Breast epithelium (tissue), 4 donors: Measurements from ENCODE around the gene FAM24A. TPM values are rescaled to one million over a fixed set of nuclear protein-coding genes. Genes with fewer than 3 reads are reported as not detected.

Experiments
- DNase-seq, 2 donors: peaks; one replicate each; pipeline ENCODE4 v3.0.0-alpha.2; 2019; ENCODE audit warnings: low spot score in 2 of 2
- H3K27ac ChIP-seq, 2 donors: fragments of 200-600 bp; sonication (generic) in 1 of 2; one replicate each; pipeline ENCODE4 v1.5.1; 2016 to 2019; ENCODE audit warnings: mild to moderate bottlenecking in 1 of 2
- H3K27me3 ChIP-seq, 2 donors: fragments of 200-600 bp; sonication (generic) in 1 of 2; one replicate each; pipeline versions ENCODE4 v1.5.1 to v1.6.0; 2017 to 2019; ENCODE audit warnings: control low read depth in 1 of 2, mild to moderate bottlenecking in 1 of 2
- H3K36me3 ChIP-seq: fragments of 200-600 bp; one replicate; pipeline ENCODE4 v1.5.1; 2019
- H3K4me1 ChIP-seq, 2 donors: fragments of 200-600 bp; sonication (generic); one replicate each; pipeline ENCODE4 v1.5.1; 2016 to 2019; ENCODE audit warnings: control low read depth in 1 of 2
- H3K4me3 ChIP-seq, 3 donors: fragments of 200-600 bp; sonication (generic); 1 replicate in 2 of 3; 2 replicates in 1 of 3; pipeline ENCODE4 v1.5.1; 2016 to 2019; ENCODE audit warnings: mild to moderate bottlenecking in 3 of 3, moderate library complexity in 2 of 3
- H3K9me3 ChIP-seq, 2 donors: fragments of 200-600 bp; sonication (generic) in 1 of 2; one replicate each; pipeline ENCODE4 v1.5.1; 2016 to 2019; ENCODE audit warnings: control low read depth in 1 of 2
- CTCF ChIP-seq, 3 donors: fragments of 450-650 bp; IDR thresholded peaks; one replicate each; pipeline ENCODE4 v1.5.1; 2016 to 2017; ENCODE audit warnings: antibody characterized with exemption in 3 of 3, mild to moderate bottlenecking in 3 of 3, moderate library complexity in 3 of 3
- POLR2A ChIP-seq: fragments of 450-650 bp; IDR thresholded peaks from one replicate; pipeline ENCODE4 v1.6.1; 2016; ENCODE audit warnings: antibody characterized with exemption, mild to moderate bottlenecking, moderate library complexity
- POLR2AphosphoS5 ChIP-seq, 3 donors: sonication (generic); formaldehyde crosslinking; IDR thresholded peaks; one replicate each; pipeline ENCODE4 v1.6.1; 2017; ENCODE audit warnings: antibody characterized with exemption in 3 of 3
- intact Hi-C: fragments of 100-400 bp; cut with DNase I; formaldehyde crosslinking; loops from one replicate; pipeline ENCODE4 v1.15.1; 2023; ENCODE audit warnings: low total_unique reads
- total RNA-seq, 3 donors: library from RNA; depleted of rRNA; stranded (reverse); fragments of >200 nt; gene quantifications; one replicate each; pipeline ENCODE4 v1.1.0, GENCODE V29; 2016

FAM24A gene
- total RNA-seq, 3 donors from 2014 or later, result not detected

- intact Hi-C loops, result no loop called here
- Histone ChIP-seq H3K27ac (no peak overlapping the region), H3K4me1 (no peaks in the 10 kb centered on the region), H3K27me3 (no peaks in the 10 kb centered on the region), H3K36me3 (peaks cover 10% of the 10 kb centered on the region), H3K9me3 (no peaks in the 10 kb centered on the region), H3K4me3 (no peak overlapping the region)
- TF ChIP-seq POLR2A (no peak), POLR2AphosphoS5 (IDR thresholded peaks at IDR 0.05) (no peak), CTCF (IDR thresholded peaks at IDR 0.05) (no peak)
- DNase-seq, result no peak
These were observed 38.9 kb downstream of the FAM24A start for GRCh38 chr10:122949296-122949695.

DNA sequence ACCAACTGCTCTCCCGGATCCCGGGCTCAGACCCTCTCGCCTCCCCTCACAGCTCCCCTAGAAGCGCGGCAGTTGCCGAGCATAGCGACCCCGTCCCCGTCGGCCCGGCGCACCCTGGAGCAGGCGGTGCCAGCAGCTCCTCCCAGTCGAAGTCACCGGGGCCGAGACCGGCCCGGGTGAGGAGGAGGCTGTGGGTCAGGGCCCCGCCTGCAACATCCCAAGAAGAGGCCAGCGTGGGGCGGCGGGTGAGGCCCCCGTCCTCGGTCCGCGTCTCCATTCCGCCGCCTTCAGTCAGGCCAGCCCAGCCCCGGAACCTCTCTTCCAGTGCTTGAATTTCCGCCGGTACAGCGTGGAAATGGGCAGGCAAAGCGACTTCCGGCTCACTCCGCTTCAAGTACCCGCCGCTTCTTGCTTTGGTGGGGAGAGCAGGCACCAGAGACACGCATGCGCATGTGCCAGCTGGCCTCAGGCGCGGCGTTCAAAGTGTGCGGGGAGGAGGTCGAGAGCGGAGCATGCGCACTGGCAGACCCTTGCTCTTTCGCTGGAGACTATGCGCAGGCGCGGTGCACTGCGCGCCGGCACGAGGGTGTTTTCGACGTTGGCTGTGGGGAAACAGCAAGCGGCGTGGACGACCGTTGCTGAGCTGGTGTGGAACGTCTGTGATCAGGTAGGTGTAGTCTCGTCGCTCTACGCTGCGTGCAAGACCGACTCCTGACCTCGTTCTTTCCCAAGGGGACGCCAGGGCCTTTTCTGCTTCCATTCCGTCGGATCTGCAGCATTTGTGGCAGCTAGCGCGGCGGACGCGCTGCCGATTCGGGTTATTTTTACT, 43.7 kb downstream of the FAM24A start, which contains the start of gene C10orf88:
Gene C10orf88 (minus strand): TSS at position 326 of the 829 bp plus-strand sequence. CDS start 49 bp downstream, at position 277.
- intact Hi-C loops, result no loop called here

GRCh38 chr10:122954731-122955050, 44.3 kb downstream of the FAM24A start:
- no peak for TF ChIP-seq POLR2A
- no peak for TF ChIP-seq POLR2AphosphoS5 (IDR thresholded peaks at IDR 0.05)
- no peak for TF ChIP-seq CTCF (IDR thresholded peaks at IDR 0.05)
- Histone ChIP-seq H3K4me1 (no peaks in the 10 kb centered on the region), H3K36me3 (no peaks in the 10 kb centered on the region), H3K4me3 (peak overlapping the region; percentile 72 to 92 (median 86)), H3K9me3 (no peaks in the 10 kb centered on the region), H3K27me3 (no peaks in the 10 kb centered on the region), H3K27ac (no peak overlapping the region)
- intact Hi-C loops, result no loop called here
- DNase-seq, result no peak

More for the DNA sequence above, 43.7 kb downstream of the FAM24A start, which contains the start of gene C10orf88:
- H3K27ac ChIP-seq, result peak within 1 kb of the TSS; percentile 57 to 76
- H3K4me1 ChIP-seq, result no peaks in the 10 kb centered on the region
- H3K4me3 ChIP-seq, result peak within 1 kb of the TSS; percentile 72 to 92 (median 86)
- DNase-seq, result peak; percentile 93
- TF ChIP-seq CTCF (IDR thresholded peaks at IDR 0.05), result no peak
- no peak for TF ChIP-seq POLR2A
- TF ChIP-seq POLR2AphosphoS5 (IDR thresholded peaks at IDR 0.05), result peak; percentile 58 to 66 (median 62)
- no peaks in the 10 kb centered on the region for H3K36me3 ChIP-seq
- no peaks in the 10 kb centered on the region for H3K27me3 ChIP-seq
- H3K9me3 ChIP-seq, result no peaks in the 10 kb centered on the region

GRCh38 chr10:122955892-122956291, 45.5 kb downstream of the FAM24A start:
- DNase-seq, result no peak
- intact Hi-C loops, result no loop called here
- Histone ChIP-seq H3K4me3 (no peak overlapping the region), H3K9me3 (no peaks in the 10 kb centered on the region), H3K27me3 (no peaks in the 10 kb centered on the region), H3K36me3 (no peaks in the 10 kb centered on the region), H3K4me1 (no peaks in the 10 kb centered on the region), H3K27ac (no peak overlapping the region)
- no peak for TF ChIP-seq POLR2AphosphoS5 (IDR thresholded peaks at IDR 0.05)
- no peak for TF ChIP-seq CTCF (IDR thresholded peaks at IDR 0.05)
- no peak for TF ChIP-seq POLR2A

DNA sequence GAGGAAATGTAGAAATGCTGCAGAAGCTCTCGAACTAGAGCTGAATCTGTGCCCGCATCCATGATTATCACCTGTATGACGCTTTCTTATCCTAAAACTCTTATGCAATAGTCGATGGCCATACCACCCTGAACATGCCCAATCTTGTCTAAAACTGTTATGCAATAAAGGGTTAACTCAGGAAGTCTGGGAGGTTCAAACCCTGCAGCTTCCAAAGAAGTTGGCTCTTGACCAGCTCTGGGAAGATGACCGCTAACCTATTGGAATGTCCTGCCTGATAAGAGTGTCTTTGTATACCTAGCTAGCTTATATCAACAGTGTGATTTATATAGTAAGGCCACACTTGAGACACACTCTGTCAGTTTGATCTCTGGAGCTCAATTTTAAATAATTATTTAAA, 47.1 kb downstream of the FAM24A start:
- intact Hi-C loops, result no loop called here
- DNase-seq, result no peak
- TF ChIP-seq POLR2AphosphoS5 (IDR thresholded peaks at IDR 0.05) (no peak), POLR2A (no peak), CTCF (IDR thresholded peaks at IDR 0.05) (no peak)
- H3K9me3 ChIP-seq, result no peaks in the 10 kb centered on the region
- H3K36me3 ChIP-seq, result no peaks in the 10 kb centered on the region
- no peaks in the 10 kb centered on the region for H3K27me3 ChIP-seq
- H3K27ac ChIP-seq, result no peak overlapping the region
- H3K4me3 ChIP-seq, result no peak overlapping the region
- no peaks in the 10 kb centered on the region for H3K4me1 ChIP-seq
